ENCODE results near the gene PLPPR3. TPM values are rescaled to one million over a fixed set of nuclear protein-coding genes. Genes with fewer than 3 reads are reported as not detected.

The PLPPR3 gene
- total RNA-seq, 2 donors from 2014 or later: not detected

DNA sequence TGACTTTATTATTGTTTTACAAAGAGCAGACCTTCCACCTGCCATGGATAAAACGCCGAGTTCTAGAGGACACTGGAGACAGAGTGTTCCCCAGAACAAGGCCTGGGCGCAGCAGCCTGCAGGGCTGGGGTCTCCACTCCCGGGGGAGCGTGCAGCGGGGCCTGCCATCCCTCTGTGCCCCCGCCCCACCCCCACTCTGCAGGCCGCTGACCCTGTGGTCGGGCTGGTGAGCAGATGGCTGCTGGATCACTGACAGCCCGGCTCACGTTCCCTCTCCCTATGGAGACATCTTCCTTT is 33.1 kb downstream of the PLPPR3 start:
- H3K9me3 ChIP-seq (ENCODE audit: control insufficient read depth, low read length, poor library complexity, severe bottlenecking): no peaks in the 10 kb centered on the region
- no peak for ATAC-seq
- Mint-ChIP-seq H3K4me1 (no peaks in the 10 kb centered on the region), H3K27me3 (no peaks in the 10 kb centered on the region), H3K4me3 (no peak overlapping the region), H3K27ac (no peak overlapping the region), H3K36me3 (ENCODE audit: low read depth) (no peaks in the 10 kb centered on the region)
- DNase-seq: no peak

DNA sequence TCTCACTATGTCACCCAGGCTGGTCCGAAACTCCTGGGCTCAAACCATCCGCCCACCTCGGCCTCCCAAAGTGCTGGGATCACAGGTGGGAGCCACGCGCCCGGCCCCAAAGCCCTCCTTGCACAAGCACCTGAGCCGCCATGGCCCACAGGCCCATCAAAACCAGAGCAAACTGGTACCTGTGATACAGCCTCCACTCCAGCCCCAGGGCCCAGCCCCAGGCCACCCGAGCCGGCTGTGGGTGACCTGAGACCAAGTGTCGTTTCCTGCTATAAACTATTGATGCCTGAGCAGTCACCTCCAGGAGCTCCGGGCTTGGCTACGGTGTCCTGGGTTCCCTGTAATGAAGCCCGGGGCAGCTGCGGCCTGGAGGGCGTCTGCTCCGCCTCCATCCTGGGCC is 34.2 kb downstream of the PLPPR3 start:
- Mint-ChIP-seq H3K36me3 (ENCODE audit: low read depth) (no peaks in the 10 kb centered on the region), H3K27ac (no peak overlapping the region), H3K27me3 (no peaks in the 10 kb centered on the region), H3K4me3 (no peak overlapping the region), H3K4me1 (no peaks in the 10 kb centered on the region)
- no peak for DNase-seq
- ATAC-seq: no peak
- no peaks in the 10 kb centered on the region for H3K9me3 ChIP-seq (ENCODE audit: control insufficient read depth, low read length, poor library complexity, severe bottlenecking)

DNA sequence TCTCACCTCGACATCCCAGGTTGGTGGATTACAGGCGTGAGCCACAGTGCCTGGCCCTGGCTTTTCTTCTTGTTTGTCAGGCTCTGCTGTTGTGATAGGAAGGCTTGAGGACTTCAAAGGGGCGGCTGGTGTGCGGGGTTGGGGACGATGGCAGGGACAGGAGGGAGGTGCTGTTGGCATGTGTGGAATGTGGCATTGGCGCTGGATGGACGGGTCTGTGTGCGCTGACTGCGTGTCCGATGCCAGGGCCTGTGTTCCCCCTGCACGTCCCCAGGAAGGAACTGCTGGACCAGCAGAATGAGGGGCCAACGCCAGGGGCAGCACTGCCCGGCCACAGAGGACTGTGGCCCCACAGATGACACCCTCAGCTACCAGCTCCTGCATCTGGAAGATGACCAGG is 37.2 kb downstream of the PLPPR3 start:
- Mint-ChIP-seq H3K27me3 (no peaks in the 10 kb centered on the region), H3K4me1 (no peaks in the 10 kb centered on the region), H3K4me3 (no peak overlapping the region), H3K36me3 (ENCODE audit: low read depth) (no peaks in the 10 kb centered on the region), H3K27ac (no peak overlapping the region)
- no peak for DNase-seq
- no peaks in the 10 kb centered on the region for H3K9me3 ChIP-seq (ENCODE audit: control insufficient read depth, low read length, poor library complexity, severe bottlenecking)
- ATAC-seq: no peak

DNA sequence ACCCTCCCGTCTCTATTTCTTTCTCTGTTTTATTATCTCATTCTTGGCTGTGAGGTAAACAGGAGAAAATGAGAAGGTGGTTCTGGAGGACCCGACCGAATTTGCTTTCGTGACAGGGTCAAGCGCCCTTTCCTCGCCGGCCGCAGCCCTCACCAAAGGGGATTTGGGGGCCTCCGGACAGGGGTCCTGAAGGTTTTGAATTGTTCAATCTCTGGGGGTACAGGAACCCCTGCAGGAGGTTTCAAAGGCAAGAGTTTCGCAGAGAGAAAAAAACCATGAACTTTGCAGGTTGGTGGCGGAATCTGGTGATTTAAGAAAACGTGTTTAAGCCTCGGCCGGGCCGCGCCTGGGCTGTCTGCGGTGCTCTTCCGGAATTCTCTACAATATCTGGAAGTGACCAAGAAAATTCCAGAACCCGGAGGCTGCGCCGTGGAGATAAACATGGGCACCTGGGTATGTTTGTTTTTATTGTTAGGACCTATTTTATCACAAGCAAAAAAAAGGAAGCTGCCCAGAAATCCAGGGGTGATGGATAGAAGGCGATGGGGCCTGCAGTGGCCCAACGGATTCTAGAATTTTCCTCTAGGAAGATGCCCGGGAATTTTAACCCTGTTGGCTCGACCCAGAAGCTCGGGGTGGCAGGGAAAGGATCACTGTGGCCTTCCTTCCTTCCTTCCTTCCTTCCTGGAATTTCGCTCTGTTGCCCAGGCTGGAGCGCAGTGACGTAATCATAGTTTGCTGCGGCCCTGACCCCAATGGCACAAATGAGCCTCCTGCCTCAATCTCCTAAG is 38.7 kb downstream of the PLPPR3 start:
- H3K36me3 Mint-ChIP-seq (ENCODE audit: low read depth): no peaks in the 10 kb centered on the region
- DNase-seq (no peak), ATAC-seq (no peak)
- H3K27ac Mint-ChIP-seq: no peak overlapping the region
- H3K4me3 Mint-ChIP-seq: no peak overlapping the region
- H3K27me3 Mint-ChIP-seq: no peaks in the 10 kb centered on the region
- no peaks in the 10 kb centered on the region for H3K4me1 Mint-ChIP-seq
- H3K9me3 ChIP-seq (ENCODE audit: control insufficient read depth, low read length, poor library complexity, severe bottlenecking): no peaks in the 10 kb centered on the region

DNA sequence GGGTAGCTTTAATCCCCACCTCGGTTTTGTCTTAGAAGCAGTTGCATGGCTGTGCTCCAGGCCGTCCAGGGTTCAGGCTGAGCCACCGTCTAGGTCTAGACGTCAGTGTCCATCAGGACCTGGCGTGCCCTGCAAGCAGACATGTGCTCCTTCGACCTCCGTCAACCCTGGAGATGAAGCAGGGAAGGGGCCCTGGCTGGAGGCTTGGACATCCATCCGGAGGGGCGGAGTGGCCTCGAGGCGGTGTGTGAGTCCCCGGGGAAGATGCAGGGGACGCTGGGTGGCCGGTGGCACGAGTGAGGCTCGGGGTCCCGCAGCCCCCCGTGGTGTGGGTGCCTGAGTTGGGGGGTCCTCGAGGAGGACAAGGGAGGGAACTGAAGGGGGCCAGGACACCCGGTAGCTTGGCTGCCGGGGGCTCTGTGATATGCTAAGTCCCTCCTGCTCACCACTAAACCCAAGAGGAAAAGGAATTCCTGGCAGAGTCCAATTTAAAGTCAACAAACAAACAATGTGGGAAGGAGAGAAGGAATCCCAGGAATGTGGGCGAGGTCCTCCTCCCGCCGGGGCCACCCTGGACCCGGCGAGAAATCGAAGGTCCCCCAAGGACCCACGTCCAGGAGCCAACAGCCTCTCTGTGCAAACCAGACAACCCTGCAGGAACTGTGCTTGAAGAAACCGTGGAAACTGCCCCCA is 39.4 kb downstream of the PLPPR3 start:
- no peak for DNase-seq
- no peaks in the 10 kb centered on the region for H3K9me3 ChIP-seq (ENCODE audit: control insufficient read depth, low read length, poor library complexity, severe bottlenecking)
- Mint-ChIP-seq H3K27me3 (no peaks in the 10 kb centered on the region), H3K36me3 (ENCODE audit: low read depth) (no peaks in the 10 kb centered on the region), H3K4me1 (no peaks in the 10 kb centered on the region), H3K4me3 (no peak overlapping the region), H3K27ac (no peak overlapping the region)
- ATAC-seq: no peak

DNA sequence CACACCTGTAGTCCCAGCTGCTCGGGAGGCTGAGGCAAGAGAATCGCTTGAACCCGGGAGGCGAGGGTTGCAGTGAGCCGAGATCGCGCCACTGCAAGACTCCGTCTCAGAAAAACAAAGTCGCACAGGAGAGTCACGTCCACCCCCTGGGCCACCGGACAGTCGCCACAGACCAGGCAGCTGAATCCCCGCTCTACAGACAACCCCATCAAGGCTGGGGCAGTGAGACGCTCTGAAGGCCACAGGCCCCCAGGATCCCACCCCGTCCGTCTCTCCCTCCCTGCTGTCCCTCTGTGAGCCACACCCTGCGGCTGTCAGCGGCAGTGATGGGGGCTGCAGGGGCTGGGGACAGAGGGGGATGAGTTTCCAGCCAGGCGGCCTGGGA is 40.0 kb downstream of the PLPPR3 start:
- DNase-seq: no peak
- Mint-ChIP-seq H3K27ac (no peak overlapping the region), H3K4me1 (no peaks in the 10 kb centered on the region), H3K27me3 (no peaks in the 10 kb centered on the region), H3K4me3 (no peak overlapping the region), H3K36me3 (ENCODE audit: low read depth) (no peaks in the 10 kb centered on the region)
- ATAC-seq: no peak
- no peaks in the 10 kb centered on the region for H3K9me3 ChIP-seq (ENCODE audit: control insufficient read depth, low read length, poor library complexity, severe bottlenecking)

DNA sequence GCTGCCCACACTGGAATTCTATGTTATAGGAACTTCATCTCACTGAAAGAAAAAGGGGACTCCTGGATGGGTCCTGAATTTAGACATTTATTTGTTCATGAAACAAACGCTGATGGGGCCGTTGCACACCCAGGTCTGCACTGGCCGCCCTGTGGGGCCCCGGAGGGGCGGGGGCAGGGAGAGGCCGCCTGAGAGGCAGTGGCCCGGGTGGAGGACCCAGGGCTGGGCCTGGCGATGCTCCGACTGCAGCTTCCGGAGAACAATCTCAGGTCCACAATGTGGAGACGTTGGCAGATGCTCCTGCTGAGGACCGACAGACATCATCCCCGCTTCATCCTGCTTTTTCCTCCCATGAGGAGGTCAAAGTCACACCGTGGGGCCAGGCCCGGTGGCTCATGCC is 40.8 kb downstream of the PLPPR3 start:
- no peak for ATAC-seq

DNA sequence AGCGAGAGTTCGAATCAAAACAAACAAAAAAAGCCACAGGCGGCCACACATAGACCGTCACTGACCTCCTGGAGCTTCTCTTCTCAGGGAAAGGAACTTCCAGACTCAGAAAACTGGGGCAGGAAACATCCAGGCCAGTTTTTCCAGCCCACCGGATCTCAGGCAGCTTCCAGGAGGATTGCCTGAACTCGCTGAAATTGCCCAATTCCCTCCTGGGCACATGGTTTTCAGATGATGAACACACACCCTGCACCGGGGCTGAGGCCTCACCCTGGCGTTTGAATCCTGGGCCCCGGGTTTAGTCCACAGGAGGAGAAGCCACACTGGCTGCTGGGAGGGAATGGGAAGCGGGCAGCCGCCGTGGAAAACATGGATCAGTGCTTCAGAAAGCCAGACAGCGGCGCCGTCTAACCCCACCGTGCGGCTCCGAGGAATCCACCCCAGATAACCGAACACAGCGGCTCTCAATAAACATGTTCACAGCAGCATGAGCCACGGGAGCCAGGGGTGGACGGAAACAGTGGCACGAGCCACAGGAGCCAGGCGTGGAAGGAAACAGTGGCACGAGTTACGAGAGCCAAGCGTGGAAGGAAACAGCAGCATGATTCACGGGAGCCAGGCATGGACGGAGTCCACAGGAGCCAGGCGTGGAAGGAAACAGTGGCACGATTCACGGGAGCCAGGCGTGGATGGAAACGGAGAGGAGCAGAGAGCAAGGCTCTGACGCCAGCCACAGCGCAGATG is 42.7 kb downstream of the PLPPR3 start:
- Mint-ChIP-seq H3K27me3 (no peaks in the 10 kb centered on the region), H3K36me3 (ENCODE audit: low read depth) (no peaks in the 10 kb centered on the region), H3K27ac (no peak overlapping the region), H3K4me3 (no peak overlapping the region), H3K4me1 (no peaks in the 10 kb centered on the region)
- DNase-seq (no peak), ATAC-seq (no peak)
- H3K9me3 ChIP-seq (ENCODE audit: control insufficient read depth, low read length, poor library complexity, severe bottlenecking): no peaks in the 10 kb centered on the region

More for the DNA sequence above, 40.8 kb downstream of the PLPPR3 start:
- Mint-ChIP-seq H3K27me3 (no peaks in the 10 kb centered on the region), H3K4me3 (no peak overlapping the region), H3K4me1 (no peaks in the 10 kb centered on the region), H3K36me3 (ENCODE audit: low read depth) (no peaks in the 10 kb centered on the region), H3K27ac (no peak overlapping the region)
- DNase-seq: no peak
- H3K9me3 ChIP-seq (ENCODE audit: control insufficient read depth, low read length, poor library complexity, severe bottlenecking): no peaks in the 10 kb centered on the region

DNA sequence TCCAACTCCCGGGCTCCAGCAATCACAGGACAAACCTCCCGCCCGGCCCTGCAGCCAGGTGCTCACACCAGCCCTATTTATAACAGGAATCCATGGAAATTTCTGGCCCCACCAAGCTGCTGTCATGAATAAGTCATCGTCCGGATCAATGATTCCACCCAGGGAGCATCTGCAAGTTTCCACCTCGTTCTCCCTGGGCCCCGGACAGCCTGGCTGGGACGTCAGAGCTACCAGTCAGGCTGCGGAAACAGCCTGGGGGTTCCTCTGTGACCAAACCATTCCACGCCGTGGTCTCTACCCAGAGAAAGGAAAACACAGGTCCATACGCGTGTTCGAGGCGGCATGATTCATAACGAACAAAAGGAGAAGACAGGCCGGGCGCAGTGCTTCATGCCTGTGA is 45.2 kb downstream of the PLPPR3 start:
- Mint-ChIP-seq H3K4me3 (no peak overlapping the region), H3K27ac (no peak overlapping the region), H3K36me3 (ENCODE audit: low read depth) (no peaks in the 10 kb centered on the region), H3K4me1 (peaks cover 3% of the 10 kb centered on the region), H3K27me3 (no peaks in the 10 kb centered on the region)
- no peak for ATAC-seq
- DNase-seq: no peak
- H3K9me3 ChIP-seq (ENCODE audit: control insufficient read depth, low read length, poor library complexity, severe bottlenecking): no peaks in the 10 kb centered on the region

DNA sequence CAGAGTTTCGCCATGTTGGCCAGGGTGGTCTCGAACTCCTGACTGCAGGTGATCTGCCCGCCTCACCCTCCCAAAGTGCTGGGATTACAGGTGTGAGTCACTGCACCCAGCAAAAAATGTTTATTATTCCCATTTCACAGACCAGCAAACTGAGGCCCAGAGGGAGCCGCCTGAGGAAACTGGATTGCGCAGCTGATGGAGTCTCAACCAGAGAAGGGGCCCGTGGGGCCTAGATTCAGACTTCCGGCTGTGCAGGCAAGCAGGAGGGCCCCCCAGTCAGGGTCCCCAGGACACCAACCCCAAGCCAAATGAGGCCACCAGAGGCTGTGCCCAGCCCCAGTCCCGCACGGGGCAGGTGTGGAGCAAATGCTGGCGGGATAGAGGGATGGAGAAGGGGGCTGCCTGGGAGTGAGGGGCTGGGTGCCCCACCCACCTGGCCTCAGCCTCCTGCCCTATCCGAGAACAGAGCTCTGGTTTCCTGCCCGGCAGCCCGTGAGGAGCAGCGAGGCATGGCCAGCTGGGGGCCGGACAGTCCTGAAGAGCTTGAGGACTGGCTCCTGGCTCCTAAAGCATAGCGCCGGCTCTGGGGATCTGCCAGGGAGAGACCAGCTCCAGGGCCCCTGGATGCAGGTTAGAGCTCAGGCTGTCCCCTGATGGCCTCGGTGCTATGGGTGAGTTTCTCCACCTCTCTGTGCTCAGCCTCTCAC is 48.9 kb downstream of the PLPPR3 start:
- ATAC-seq (no peak), DNase-seq (no peak)
- Mint-ChIP-seq H3K27me3 (no peaks in the 10 kb centered on the region), H3K36me3 (ENCODE audit: low read depth) (no peaks in the 10 kb centered on the region), H3K27ac (no peak overlapping the region), H3K4me1 (peaks cover 5% of the 10 kb centered on the region), H3K4me3 (no peak overlapping the region)
- no peaks in the 10 kb centered on the region for H3K9me3 ChIP-seq (ENCODE audit: control insufficient read depth, low read length, poor library complexity, severe bottlenecking)

DNA sequence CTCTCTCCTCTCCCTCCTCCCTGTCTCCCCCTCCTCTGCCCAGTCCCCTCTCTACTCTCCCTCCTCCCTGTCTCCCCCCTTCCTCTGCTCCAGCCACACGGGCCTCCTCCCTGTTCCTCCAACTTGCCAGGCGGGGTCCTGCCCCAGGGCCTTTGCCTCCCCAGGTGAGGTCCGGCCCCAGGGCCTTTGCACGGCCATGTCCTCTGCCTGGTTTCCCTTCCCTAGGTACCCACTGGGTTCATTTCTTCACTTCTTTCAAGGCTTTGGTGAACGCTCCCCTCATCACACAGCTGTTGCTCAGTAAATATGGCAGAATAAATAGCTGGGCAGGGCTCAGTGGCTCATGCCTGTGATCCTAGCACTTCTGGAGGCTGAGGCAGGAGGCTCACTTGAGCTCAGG is 49.7 kb downstream of the PLPPR3 start:
- H3K27ac Mint-ChIP-seq: no peak overlapping the region

DNA sequence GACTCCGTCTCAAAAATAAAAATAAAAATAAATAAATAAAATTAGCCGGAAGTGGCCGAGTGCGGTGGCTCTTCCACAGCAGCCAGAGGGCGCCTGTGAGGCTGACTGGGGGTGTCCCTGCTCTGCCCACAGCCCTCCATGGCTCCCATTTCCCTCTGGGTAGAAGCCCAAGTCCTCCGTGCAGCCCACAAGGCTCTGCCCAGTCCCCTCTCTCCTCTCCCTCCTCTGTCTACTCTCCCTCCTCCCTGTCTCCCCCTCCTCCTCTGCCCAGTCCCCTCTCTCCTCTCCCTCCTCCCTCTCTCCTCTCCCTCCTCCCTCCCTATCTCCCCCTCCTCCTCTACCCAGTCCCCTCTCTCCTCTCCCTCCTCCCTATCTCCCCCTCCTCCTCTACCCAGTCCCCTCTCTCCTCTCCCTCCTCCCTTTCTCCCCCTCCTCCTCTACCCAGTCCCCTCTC is 50.4 kb downstream of the PLPPR3 start:
- Mint-ChIP-seq H3K27ac (no peak overlapping the region), H3K4me3 (no peak overlapping the region), H3K4me1 (peaks cover 5% of the 10 kb centered on the region), H3K27me3 (peaks cover 10% of the 10 kb centered on the region), H3K36me3 (ENCODE audit: low read depth) (peaks cover 2% of the 10 kb centered on the region)
- no peak for DNase-seq
- peak; percentile 42 for ATAC-seq
- no peaks in the 10 kb centered on the region for H3K9me3 ChIP-seq (ENCODE audit: control insufficient read depth, low read length, poor library complexity, severe bottlenecking)

More for the DNA sequence above, 49.7 kb downstream of the PLPPR3 start:
- DNase-seq: no peak
- no peak for ATAC-seq
- no peaks in the 10 kb centered on the region for H3K9me3 ChIP-seq (ENCODE audit: control insufficient read depth, low read length, poor library complexity, severe bottlenecking)
- Mint-ChIP-seq H3K27me3 (peaks cover 3% of the 10 kb centered on the region), H3K4me3 (no peak overlapping the region), H3K4me1 (peaks cover 5% of the 10 kb centered on the region), H3K36me3 (ENCODE audit: low read depth) (no peaks in the 10 kb centered on the region)

DNA sequence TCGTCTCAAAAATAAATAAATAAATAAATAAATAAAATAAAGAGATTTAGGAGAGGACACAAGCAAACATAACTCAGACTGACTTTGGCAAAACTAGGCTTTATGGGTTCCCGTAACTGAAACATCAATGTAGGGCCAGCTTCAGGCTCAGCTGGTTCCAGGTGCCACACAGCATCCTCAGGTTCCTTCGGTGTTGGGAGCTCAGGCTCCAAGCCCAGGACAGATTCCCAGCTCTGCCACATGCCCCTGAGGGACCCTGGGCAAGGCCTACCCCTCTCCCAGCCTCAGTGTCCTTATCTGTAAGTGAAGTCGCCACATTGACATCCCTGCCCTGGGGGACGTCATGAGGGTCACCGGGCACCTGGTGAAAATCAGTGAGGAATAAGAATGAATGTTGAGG is 52.1 kb downstream of the PLPPR3 start:
- DNase-seq: no peak
- ATAC-seq: no peak
- H3K27ac Mint-ChIP-seq: no peak overlapping the region
- H3K27me3 Mint-ChIP-seq: peaks cover 14% of the 10 kb centered on the region
- H3K9me3 ChIP-seq (ENCODE audit: control insufficient read depth, low read length, poor library complexity, severe bottlenecking): no peaks in the 10 kb centered on the region
- peaks cover 2% of the 10 kb centered on the region for H3K36me3 Mint-ChIP-seq (ENCODE audit: low read depth)
- H3K4me1 Mint-ChIP-seq: peaks cover 5% of the 10 kb centered on the region
- H3K4me3 Mint-ChIP-seq: no peak overlapping the region
